COLO829 (cell line): ENCODE measurements around the gene FZD8.
"Not testable (repeated sequence)": the region's sequence is repeated elsewhere in the genome, so short reads cannot be mapped to it uniquely, and the experiment has no call there.

Source experiments
- DNase-seq: peaks from one replicate; pipeline ENCODE4 v3.0.0; 2012; ENCODE audit warnings: low spot score

Gene FZD8

GRCh38 chr10:35642035-35642792, at the start of gene FZD8:
TSS of gene FZD8 (minus strand) at chr10:35642296. CDS start at chr10:35641429, 867 bp downstream.
- peak; percentile 66 for DNase-seq

GRCh38 chr10:35691522-35692236, 49.6 kb upstream of the FZD8 start:
- no peak for DNase-seq

GRCh38 chr10:35690534-35690933, 48.4 kb upstream of the FZD8 start:
- DNase-seq: no peak

GRCh38 chr10:35685858-35686257, 43.8 kb upstream of the FZD8 start:
- not testable (repeated sequence) for DNase-seq

- no peak for DNase-seq
Measured at GRCh38 chr10:35685402-35685801, 43.3 kb upstream of the FZD8 start.

GRCh38 chr10:35684586-35684985, 42.5 kb upstream of the FZD8 start:
- no peak for DNase-seq

GRCh38 chr10:35675846-35676245, 33.8 kb upstream of the FZD8 start:
- no peak for DNase-seq

GRCh38 chr10:35674843-35675242, 32.7 kb upstream of the FZD8 start:
- DNase-seq: no peak

GRCh38 chr10:35668865-35669650, 27.0 kb upstream of the FZD8 start:
- DNase-seq: no peak

GRCh38 chr10:35667971-35668370, 25.9 kb upstream of the FZD8 start:
- DNase-seq: no peak

- no peak for DNase-seq
Measured at GRCh38 chr10:35667270-35667889, 25.3 kb upstream of the FZD8 start.

- DNase-seq: no peak
Measured at GRCh38 chr10:35661236-35661635, 19.1 kb upstream of the FZD8 start.

- DNase-seq: no peak
Measured at GRCh38 chr10:35659456-35659855, 17.4 kb upstream of the FZD8 start.

GRCh38 chr10:35657621-35658020, 15.5 kb upstream of the FZD8 start:
- no peak for DNase-seq

GRCh38 chr10:35652824-35653223, 10.7 kb upstream of the FZD8 start:
- no peak for DNase-seq

GRCh38 chr10:35650894-35651293, 8.8 kb upstream of the FZD8 start:
- no peak for DNase-seq

GRCh38 chr10:35644050-35644950, 2.2 kb upstream of the FZD8 start:
- DNase-seq: no peak

GRCh38 chr10:35643151-35644049, 1.3 kb upstream of the FZD8 start:
- no peak for DNase-seq

- no peak for DNase-seq
Measured at GRCh38 chr10:35642793-35643114, 658 bp upstream of the FZD8 start.

- DNase-seq: no peak
Measured at GRCh38 chr10:35641676-35642034, 441 bp downstream of the FZD8 start.
